HTERT RPE-1 (cell line): ENCODE measurements around the gene HCFC1.

Experiments used
- in situ Hi-C: fragments of 300-500 bp; cut with MboI; formaldehyde crosslinking; loops from 4 replicates; pipeline ENCODE4 v1.14.3; 2020; ENCODE audit warnings: low sequenced_read_pairs

HCFC1 gene

DNA sequence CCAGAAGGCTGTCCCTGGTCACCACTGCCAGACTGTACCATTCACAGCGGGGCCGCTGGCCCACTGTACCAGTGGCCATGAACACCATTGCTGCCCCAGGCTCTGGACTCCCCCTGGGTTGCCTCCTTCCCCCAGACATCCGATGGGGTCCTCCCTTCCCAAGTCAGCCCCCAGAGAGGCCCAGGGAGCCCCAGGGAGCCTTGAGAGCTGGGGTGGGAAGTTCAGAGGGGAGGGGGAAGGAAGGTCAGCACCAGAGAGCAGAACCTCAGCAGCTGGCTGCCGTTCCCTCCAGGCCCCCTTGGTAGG is 45.1 kb downstream of the HCFC1 start:
- in situ Hi-C loops, result no loop called here

GRCh38 chrX:153925739-153926551 is 45.7 kb downstream of the HCFC1 start, which contains the start of gene ARHGAP4:
TSS of gene ARHGAP4 (minus strand) at chrX:153926264. CDS start at chrX:153926202, 62 bp downstream.
- in situ Hi-C loops, result no loop called here

DNA sequence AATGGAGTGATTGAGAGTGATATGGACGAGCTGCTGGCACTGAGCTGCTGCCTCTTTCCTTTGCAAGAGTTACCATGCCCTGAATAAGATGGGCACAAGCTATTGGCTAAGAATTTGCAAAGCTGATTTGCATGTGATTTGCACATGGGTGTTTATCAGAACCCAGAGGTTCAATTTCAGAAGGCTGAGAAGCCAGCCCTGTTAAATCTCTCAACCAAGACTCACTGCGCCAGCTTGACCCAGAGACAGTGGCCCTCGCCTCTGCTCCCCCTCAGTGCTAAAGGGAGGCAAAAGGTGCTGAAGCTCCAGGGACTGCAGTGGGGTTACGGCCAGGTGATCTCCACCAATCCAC is 46.3 kb downstream of the HCFC1 start:
- in situ Hi-C loops, result no loop called here

- in situ Hi-C loops, result no loop called here
Measured at GRCh38 chrX:153924149-153924861, 47.3 kb downstream of the HCFC1 start.

- in situ Hi-C loops, result no loop called here
Measured at GRCh38 chrX:153922932-153923857, 48.4 kb downstream of the HCFC1 start.

DNA sequence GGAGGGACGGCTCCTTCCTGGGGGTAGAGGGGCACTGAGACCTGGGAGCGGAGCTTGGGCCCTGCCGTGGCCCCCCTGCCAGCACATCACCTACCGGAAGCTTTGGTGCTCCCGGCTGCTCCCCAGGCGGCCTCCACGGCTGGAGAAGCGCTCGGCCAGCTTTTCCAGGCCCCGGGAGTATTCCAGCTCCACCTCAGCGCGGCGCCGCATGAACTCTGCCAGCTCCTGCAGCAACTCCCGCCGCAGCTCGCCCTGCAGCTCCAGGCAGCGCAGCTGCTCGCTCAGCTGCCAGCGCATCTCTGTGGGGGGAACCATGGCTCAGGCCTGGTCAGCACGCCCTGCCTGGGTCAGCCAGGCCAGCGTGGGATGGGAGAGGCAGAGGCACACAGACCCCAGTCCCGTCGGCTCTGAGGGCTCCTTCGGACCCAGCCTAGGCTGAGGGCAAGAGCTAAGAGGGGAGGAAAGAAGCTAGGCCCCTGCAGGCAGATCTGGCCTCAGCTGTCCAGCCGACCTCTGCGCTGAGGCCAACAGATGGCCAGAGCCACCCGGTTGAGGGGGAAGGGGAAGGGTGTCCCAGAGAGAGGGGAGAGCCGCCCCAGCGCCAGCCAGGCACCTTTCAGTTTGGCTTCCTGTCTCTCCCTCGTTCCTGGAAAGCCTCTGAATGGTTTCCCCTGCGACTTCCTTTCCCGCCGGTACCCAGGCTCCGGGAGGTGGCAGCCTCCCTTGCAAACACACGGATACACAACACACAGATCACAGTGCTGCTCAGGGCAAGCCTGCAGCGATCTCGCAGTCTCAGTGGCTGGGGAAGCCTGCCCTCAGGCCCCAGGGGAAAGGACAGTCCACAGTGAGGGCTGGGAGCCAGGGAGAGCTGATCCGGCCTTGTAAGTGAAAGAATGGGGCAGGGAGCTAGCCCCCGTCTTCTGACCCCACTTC is 49.8 kb downstream of the HCFC1 start:
- in situ Hi-C loops, result no loop called here

DNA sequence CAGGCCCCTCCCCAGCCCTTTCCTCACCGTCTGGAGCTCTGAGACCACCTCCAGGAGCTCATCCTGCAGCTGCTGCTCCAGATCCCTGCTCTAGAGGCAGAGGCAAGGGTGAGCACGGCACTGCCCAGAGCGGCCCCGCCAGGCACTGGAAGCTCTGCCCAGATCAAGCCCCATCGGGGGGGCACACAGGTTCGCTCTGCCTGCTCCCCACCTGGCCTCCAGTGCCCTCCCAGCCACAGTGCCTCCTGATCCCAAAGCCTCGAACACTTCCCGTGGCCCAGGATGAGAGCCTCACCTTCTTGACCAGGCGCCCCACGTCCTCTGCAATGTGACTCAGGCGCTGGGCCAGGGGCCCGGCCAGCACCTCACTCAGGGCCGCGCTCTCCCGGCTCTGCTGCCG is 50.5 kb downstream of the HCFC1 start:
- in situ Hi-C loops, result no loop called here

GRCh38 chrX:153920546-153920945 is 51.1 kb downstream of the HCFC1 start:
- in situ Hi-C loops, result no loop called here

GRCh38 chrX:153919281-153919680 is 52.3 kb downstream of the HCFC1 start:
- in situ Hi-C loops, result no loop called here

GRCh38 chrX:153917869-153918268 is 53.7 kb downstream of the HCFC1 start:
- in situ Hi-C loops, result no loop called here

DNA sequence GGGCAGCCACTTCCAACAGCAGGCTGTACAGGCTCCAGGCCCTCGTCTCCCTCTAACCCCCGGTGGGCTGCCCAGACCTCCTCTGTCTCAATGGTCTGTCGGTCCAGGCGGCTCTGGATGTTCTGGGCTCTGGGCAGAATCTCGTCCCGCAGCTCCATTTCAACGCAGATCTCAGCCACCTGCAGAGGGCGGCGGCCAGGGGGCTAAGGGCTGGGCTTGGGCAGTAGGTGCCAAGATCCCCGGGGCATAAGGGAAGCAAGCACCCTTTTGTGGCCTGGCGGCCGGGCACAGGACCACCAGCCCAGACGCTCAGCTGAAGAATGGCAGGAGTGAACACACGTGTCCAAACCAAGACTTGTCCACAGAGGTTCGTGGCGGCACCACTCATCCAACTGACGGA is 57.9 kb downstream of the HCFC1 start:
- in situ Hi-C loops, result no loop called here

GRCh38 chrX:153913211-153913610 is 58.4 kb downstream of the HCFC1 start:
- in situ Hi-C loops, result no loop called here

DNA sequence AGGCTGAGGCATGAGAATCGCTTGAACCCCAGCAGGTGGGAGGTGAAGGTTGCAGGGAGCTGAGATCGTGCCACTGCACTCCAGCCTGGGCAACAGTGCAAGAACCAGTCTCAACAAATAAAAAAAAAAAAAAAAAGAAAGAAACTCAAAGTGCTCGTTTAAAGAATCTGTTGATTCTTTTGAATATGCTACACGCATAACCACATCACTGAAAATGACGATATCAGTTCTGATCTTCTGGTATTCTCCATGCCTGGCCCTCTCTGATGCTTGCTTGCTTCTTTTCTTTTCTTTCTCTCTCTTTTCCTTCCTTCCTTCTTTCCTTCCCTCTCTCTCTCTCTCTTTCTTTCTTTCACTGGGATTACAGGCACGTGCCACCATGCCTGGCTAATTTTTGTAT is 59.8 kb downstream of the HCFC1 start:
- in situ Hi-C loops, result no loop called here

GRCh38 chrX:153910446-153910845 is 61.2 kb downstream of the HCFC1 start:
- in situ Hi-C loops, result no loop called here

- in situ Hi-C loops, result no loop called here
Measured at GRCh38 chrX:153909980-153910360, 61.6 kb downstream of the HCFC1 start.

- in situ Hi-C loops, result no loop called here
Measured at GRCh38 chrX:153909024-153909979, 62.3 kb downstream of the HCFC1 start.

DNA sequence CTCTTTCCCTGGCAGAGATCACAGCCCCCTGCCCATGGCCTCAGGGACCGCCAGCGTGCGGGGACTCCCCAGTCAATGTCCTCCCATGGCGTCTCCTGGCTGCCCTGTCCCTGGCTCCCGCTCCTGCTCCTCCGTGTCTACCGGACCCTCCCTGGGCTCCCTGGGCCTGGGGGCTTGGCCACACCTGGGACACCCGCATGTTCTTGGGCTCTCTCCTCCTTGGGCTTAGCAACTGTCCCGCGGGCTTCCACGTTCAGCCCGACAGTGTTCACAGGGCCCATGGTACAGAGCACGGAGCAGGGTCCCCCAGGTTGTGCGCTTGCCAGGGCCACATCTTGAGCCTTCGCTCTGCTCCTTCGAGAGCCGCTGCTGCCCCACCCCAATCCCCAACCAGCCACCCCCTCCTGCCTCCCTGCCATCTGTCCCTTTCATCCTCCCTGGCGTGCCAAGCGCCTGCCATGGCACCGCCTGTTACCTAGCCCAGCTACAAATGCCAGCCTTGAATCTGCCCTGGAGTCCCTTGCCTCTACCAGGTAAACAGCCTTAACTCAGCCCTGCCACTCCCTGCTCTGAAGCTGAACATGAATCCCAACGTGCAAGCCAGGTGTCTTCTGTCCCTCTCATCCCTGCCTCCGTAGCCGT is 63.3 kb downstream of the HCFC1 start:
- in situ Hi-C loops, result no loop called here

DNA sequence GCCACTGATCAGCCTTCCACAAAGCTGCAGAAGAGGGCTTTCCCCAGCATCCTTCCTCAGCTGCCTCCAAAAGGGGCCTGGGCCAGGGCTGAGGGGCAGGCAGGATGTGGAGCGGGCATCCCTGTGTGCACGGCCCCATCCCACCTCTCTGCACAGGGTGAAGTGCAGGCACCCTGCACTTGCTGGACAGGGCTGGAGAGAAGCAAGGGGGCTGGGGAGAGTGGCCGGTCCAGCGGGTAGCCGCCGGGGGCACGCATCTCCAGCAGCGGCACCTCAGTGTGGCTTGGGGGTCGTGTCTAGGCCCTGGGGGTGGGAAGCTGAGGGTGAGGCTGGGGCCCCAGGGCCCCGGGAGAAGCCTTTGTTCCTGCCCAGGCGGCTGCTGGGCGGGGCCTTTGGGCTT is 64.2 kb downstream of the HCFC1 start:
- in situ Hi-C loops, result no loop called here
